Superior temporal gyrus (tissue), 1 donor: Measurements from ENCODE around the gene SOWAHC.
A peak's percentile ranks its signal among the peaks of the same experiment; 100 is the strongest.
"Not testable (repeated sequence)": the region's sequence is repeated elsewhere in the genome, so short reads cannot be mapped to it uniquely, and the experiment has no call there.

ENCODE experiments used
- DNase-seq: peaks from one replicate; pipeline ENCODE4 v3.0.0-alpha.2; 2016; ENCODE audit errors: extremely low spot score

SOWAHC gene

GRCh38 chr2:109613922-109614714 is at the start of gene SOWAHC, which contains the start of gene SEPTIN10:
SOWAHC (plus strand) TSS chr2:109614364; CDS start chr2:109614490, 126 bp downstream.
SEPTIN10 (minus strand) TSS chr2:109613966; CDS start chr2:109613827, 139 bp downstream.
- DNase-seq, result peak; percentile 91

GRCh38 chr2:109575373-109575772 is 38.8 kb upstream of the SOWAHC start:
- DNase-seq, result no peak

GRCh38 chr2:109577630-109578029 is 36.5 kb upstream of the SOWAHC start:
- not testable (repeated sequence) for DNase-seq

GRCh38 chr2:109582928-109583895 is 31.0 kb upstream of the SOWAHC start:
- DNase-seq, result no peak

- no peak for DNase-seq
Measured at GRCh38 chr2:109586687-109587086, 27.5 kb upstream of the SOWAHC start.

GRCh38 chr2:109591206-109591605 is 23.0 kb upstream of the SOWAHC start:
- DNase-seq, result no peak

- no peak for DNase-seq
Measured at GRCh38 chr2:109592905-109593304, 21.3 kb upstream of the SOWAHC start.

- DNase-seq, result no peak
Measured at GRCh38 chr2:109594246-109594885, 19.8 kb upstream of the SOWAHC start.

GRCh38 chr2:109595644-109596043 is 18.5 kb upstream of the SOWAHC start:
- no peak for DNase-seq

- no peak for DNase-seq
Measured at GRCh38 chr2:109597283-109597682, 16.9 kb upstream of the SOWAHC start.

- no peak for DNase-seq
Measured at GRCh38 chr2:109601783-109602182, 12.4 kb upstream of the SOWAHC start.

GRCh38 chr2:109602617-109603188 is 11.5 kb upstream of the SOWAHC start:
- no peak for DNase-seq

GRCh38 chr2:109604597-109604996 is 9.6 kb upstream of the SOWAHC start:
- DNase-seq, result no peak

- DNase-seq, result no peak
Measured at GRCh38 chr2:109607766-109608165, 6.4 kb upstream of the SOWAHC start.

- no peak for DNase-seq
Measured at GRCh38 chr2:109609352-109610024, 4.7 kb upstream of the SOWAHC start.

GRCh38 chr2:109611467-109612095 is 2.6 kb upstream of the SOWAHC start:
- DNase-seq, result no peak

- DNase-seq, result peak; percentile 46
Measured at GRCh38 chr2:109613081-109613921, 863 bp upstream of the SOWAHC start.

- DNase-seq, result no peak
Measured at GRCh38 chr2:109614715-109615636, 812 bp downstream of the SOWAHC start.
